22Rv1 (cell line): ENCODE measurements around the gene LRRC8A.

Source experiments
- ZFX ChIP-seq: fragments of 450-650 bp; IDR thresholded peaks from 2 replicates; pipeline ENCODE4 v1.6.1; 2017; ENCODE audit warnings: antibody characterized with exemption, borderline replicate concordance
- TF ChIP-seq, protein P1 (sequence below): fragments of 450-650 bp; IDR thresholded peaks from 2 replicates; pipeline ENCODE4 v1.5.1; 2017; ENCODE audit warnings: mild to moderate bottlenecking

DNA sequence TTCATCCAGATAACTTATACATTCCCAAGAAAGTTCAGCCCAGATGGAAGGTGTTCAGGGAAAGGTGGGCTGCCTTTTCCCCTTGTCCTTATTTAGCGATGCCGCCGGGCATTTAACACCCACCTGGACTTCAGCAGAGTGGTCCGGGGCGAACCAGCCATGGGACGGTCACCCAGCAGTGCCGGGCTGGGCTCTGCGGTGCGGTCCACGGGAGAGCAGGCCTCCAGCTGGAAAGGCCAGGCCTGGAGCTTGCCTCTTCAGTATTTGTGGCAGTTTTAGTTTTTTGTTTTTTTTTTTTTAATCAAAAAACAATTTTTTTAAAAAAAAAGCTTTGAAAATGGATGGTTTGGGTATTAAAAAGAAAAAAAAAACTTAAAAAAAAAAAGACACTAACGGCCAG, 34.8 kb downstream of the LRRC8A start:
- TF ChIP-seq, protein P1, sequence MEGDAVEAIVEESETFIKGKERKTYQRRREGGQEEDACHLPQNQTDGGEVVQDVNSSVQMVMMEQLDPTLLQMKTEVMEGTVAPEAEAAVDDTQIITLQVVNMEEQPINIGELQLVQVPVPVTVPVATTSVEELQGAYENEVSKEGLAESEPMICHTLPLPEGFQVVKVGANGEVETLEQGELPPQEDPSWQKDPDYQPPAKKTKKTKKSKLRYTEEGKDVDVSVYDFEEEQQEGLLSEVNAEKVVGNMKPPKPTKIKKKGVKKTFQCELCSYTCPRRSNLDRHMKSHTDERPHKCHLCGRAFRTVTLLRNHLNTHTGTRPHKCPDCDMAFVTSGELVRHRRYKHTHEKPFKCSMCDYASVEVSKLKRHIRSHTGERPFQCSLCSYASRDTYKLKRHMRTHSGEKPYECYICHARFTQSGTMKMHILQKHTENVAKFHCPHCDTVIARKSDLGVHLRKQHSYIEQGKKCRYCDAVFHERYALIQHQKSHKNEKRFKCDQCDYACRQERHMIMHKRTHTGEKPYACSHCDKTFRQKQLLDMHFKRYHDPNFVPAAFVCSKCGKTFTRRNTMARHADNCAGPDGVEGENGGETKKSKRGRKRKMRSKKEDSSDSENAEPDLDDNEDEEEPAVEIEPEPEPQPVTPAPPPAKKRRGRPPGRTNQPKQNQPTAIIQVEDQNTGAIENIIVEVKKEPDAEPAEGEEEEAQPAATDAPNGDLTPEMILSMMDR: no peak
- no peak for TF ChIP-seq ZFX
